Measurements from ENCODE around the gene NFIA. TPM values are rescaled to one million over a fixed set of nuclear protein-coding genes. Genes with fewer than 3 reads are reported as not detected.

Gene NFIA
- total and polyA plus RNA-seq, 12 donors: 15.6 to 109 (median 66.3) TPM

GRCh38 chr1:61447106-61447967, 365.0 kb downstream of the NFIA start:
- WGBS, 4 donors: 92 to 95% (median 93%) methylated on average over 19 of the region's 19 CpGs
- peak overlapping the region in 2 of 5 donors; percentile 72 to 80 for H3K27ac ChIP-seq
- no peaks in the 10 kb centered on the region for H3K27me3 ChIP-seq
- no peak for TF ChIP-seq POLR2A (IDR thresholded peaks at IDR 0.05)
- TF ChIP-seq CTCF (IDR thresholded peaks at IDR 0.05): no peak
- intact Hi-C loops (cut with DNase I): loop anchor here in 1 of 2 donors (10.0 kb wide), 1 partner anchor 393 kb away; no protein-coding TSS in a partner anchor
- peaks cover 17 to 52% of the 10 kb centered on the region in 2 donors for H3K4me1 ChIP-seq (replicated peaks in 1 of 2)
- no peak for DNase-seq
- no peaks in the 10 kb centered on the region for H3K9me3 ChIP-seq (replicated peaks in 1 of 3)
- no peak overlapping the region for H3K4me3 ChIP-seq
- H3K36me3 ChIP-seq (replicated peaks in 1 of 2): no peaks in the 10 kb centered on the region

GRCh38 chr1:61447968-61448430, 365.6 kb downstream of the NFIA start:
- TF ChIP-seq CTCF (IDR thresholded peaks at IDR 0.05): no peak
- TF ChIP-seq POLR2A (IDR thresholded peaks at IDR 0.05): no peak
- intact Hi-C loops (cut with DNase I): loop anchor here in 1 of 2 donors (10.0 kb wide), 1 partner anchor 393 kb away; no protein-coding TSS in a partner anchor
- no peak for DNase-seq
- no peaks in the 10 kb centered on the region for H3K27me3 ChIP-seq
- H3K36me3 ChIP-seq (replicated peaks in 1 of 2): no peaks in the 10 kb centered on the region
- H3K9me3 ChIP-seq (replicated peaks in 1 of 3): no peaks in the 10 kb centered on the region
- H3K27ac ChIP-seq: peak overlapping the region in 2 of 5 donors; percentile 72 to 80
- H3K4me1 ChIP-seq (replicated peaks in 1 of 2): peaks cover 22 to 57% of the 10 kb centered on the region in 2 donors
- H3K4me3 ChIP-seq: no peak overlapping the region
- WGBS, 4 donors: 85 to 96% (median 92%) methylated on average over 7 of the region's 7 CpGs

GRCh38 chr1:61448914-61449313, 366.6 kb downstream of the NFIA start:
- Histone ChIP-seq H3K4me1 (replicated peaks in 1 of 2) (peaks cover 24 to 62% of the 10 kb centered on the region in 2 donors), H3K27me3 (no peaks in the 10 kb centered on the region), H3K27ac (peak overlapping the region in 3 of 5 donors; percentile 28 to 80 (median 72)), H3K36me3 (replicated peaks in 1 of 2) (no peaks in the 10 kb centered on the region), H3K9me3 (replicated peaks in 1 of 3) (no peaks in the 10 kb centered on the region), H3K4me3 (no peak overlapping the region)
- intact Hi-C loops (cut with DNase I): loop anchor here in 1 of 2 donors (10.0 kb wide), 1 partner anchor 394 kb away; no protein-coding TSS in a partner anchor
- peak in 6 of 7 donors; percentile 27 to 81 (median 49) for DNase-seq
- TF ChIP-seq POLR2A (IDR thresholded peaks at IDR 0.05) (no peak), CTCF (IDR thresholded peaks at IDR 0.05) (no peak)
- WGBS, 4 donors: 74 to 95% (median 81%) methylated on average over 3 to 9 of the region's 9 CpGs

- H3K4me3 ChIP-seq: no peak overlapping the region
- 89 to 96% (median 93%) methylated on average over 5 of the region's 5 CpGs for WGBS, 4 donors
- DNase-seq: no peak
- peak overlapping the region in 4 of 5 donors; percentile 14 to 80 (median 50) for H3K27ac ChIP-seq
- intact Hi-C loops (cut with DNase I): loop anchor here in 1 of 2 donors (10.0 kb wide), 1 partner anchor 395 kb away; no protein-coding TSS in a partner anchor
- no peaks in the 10 kb centered on the region for H3K36me3 ChIP-seq (replicated peaks in 1 of 2)
- H3K4me1 ChIP-seq (replicated peaks in 1 of 2): peaks cover 24 to 62% of the 10 kb centered on the region in 2 donors
- no peaks in the 10 kb centered on the region for H3K9me3 ChIP-seq (replicated peaks in 1 of 3)
- no peak for TF ChIP-seq CTCF (IDR thresholded peaks at IDR 0.05)
- TF ChIP-seq POLR2A (IDR thresholded peaks at IDR 0.05): no peak
- H3K27me3 ChIP-seq: no peaks in the 10 kb centered on the region
Observed at GRCh38 chr1:61449410-61449809, 367.0 kb downstream of the NFIA start.
